ENCODE data around the gene CLIP4. TPM values are rescaled to one million over a fixed set of nuclear protein-coding genes. Genes with fewer than 3 reads are reported as not detected.

CLIP4 gene
- polyA plus RNA-seq, 1 donor, result 4.3 TPM

DNA sequence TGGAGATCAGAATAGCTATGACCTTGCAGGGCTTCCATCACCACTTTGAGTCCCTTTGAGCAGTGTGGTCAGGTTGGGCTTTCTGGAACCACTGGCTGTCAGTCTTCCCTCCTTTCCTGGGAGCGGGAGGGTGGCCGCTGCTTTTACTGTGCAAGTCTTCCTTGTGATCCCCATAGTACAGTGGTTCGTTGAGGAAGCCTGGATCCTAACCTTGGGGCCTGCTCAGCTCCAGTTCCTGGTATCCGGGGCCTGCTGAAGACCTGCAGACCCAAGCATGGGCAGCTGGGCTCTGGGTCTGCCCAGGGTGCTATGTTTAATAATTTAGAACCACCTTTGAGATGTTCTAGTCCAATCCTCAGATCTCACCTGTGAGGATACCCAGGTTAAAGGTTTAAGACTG, 104.2 kb downstream of the CLIP4 start:
- Histone ChIP-seq H3K9me3 (ENCODE audit: control insufficient read depth, low read depth, low read length) (no peaks in the 10 kb centered on the region), H3K27ac (ENCODE audit: low read length) (no peak overlapping the region), H3K27me3 (ENCODE audit: control insufficient read depth, insufficient read depth, low read length) (peaks cover 3% of the 10 kb centered on the region), H3K4me3 (ENCODE audit: low read length) (no peak overlapping the region), H3K36me3 (ENCODE audit: control insufficient read depth, insufficient read depth, low read length) (no peaks in the 10 kb centered on the region), H3K4me1 (ENCODE audit: control insufficient read depth, insufficient read depth, low read length) (no peaks in the 10 kb centered on the region)
- DNase-seq, result no peak
- no CpG with 5 or more reads among the region's 4 CpGs for WGBS (ENCODE audit: insufficient coverage, low lambda C conversion rate)

DNA sequence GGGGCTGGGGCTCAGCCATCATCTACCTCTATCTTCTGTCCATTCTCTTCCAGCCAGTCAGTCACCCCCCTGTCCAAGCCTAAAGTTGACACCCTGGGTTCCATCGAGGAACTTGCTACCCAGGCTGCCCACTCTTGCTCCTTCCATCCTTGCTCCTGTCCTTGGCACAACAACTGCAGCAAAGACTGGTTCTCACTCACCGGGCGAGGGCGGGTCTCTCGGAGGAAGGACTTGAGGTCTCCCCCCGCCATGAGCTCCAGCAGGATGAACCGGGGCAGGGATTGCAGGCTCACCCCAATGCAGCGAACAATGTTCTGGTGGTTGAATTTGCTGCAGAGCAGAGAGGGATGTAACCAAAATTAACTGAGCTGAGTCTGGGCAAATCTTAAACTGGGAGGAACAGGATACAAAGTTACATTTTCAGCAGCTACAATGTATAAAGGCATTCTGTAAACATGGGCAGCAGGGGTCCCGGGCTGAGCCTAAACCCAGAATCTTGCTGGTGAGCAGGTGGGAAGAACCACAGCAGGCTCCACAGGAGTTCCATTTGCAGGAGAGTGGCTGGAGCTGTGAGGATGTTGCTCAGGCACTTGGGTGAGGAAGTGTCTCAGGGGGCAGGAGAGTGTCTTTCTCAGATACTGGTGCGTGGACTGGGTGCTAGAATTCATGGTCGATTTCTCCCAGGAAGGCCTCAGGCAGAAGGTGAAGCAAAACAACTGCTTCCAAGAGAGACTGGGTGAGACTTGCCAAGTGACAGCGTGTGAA, 105.5 kb downstream of the CLIP4 start:
- H3K9me3 ChIP-seq (ENCODE audit: control insufficient read depth, low read depth, low read length), result no peaks in the 10 kb centered on the region
- H3K27ac ChIP-seq (ENCODE audit: low read length), result no peak overlapping the region
- DNase-seq, result no peak
- no CpG with 5 or more reads among the region's 12 CpGs for WGBS (ENCODE audit: insufficient coverage, low lambda C conversion rate)
- H3K36me3 ChIP-seq (ENCODE audit: control insufficient read depth, insufficient read depth, low read length), result no peaks in the 10 kb centered on the region
- H3K27me3 ChIP-seq (ENCODE audit: control insufficient read depth, insufficient read depth, low read length), result peaks cover 3% of the 10 kb centered on the region
- no peak overlapping the region for H3K4me3 ChIP-seq (ENCODE audit: low read length)
- no peaks in the 10 kb centered on the region for H3K4me1 ChIP-seq (ENCODE audit: control insufficient read depth, insufficient read depth, low read length)

DNA sequence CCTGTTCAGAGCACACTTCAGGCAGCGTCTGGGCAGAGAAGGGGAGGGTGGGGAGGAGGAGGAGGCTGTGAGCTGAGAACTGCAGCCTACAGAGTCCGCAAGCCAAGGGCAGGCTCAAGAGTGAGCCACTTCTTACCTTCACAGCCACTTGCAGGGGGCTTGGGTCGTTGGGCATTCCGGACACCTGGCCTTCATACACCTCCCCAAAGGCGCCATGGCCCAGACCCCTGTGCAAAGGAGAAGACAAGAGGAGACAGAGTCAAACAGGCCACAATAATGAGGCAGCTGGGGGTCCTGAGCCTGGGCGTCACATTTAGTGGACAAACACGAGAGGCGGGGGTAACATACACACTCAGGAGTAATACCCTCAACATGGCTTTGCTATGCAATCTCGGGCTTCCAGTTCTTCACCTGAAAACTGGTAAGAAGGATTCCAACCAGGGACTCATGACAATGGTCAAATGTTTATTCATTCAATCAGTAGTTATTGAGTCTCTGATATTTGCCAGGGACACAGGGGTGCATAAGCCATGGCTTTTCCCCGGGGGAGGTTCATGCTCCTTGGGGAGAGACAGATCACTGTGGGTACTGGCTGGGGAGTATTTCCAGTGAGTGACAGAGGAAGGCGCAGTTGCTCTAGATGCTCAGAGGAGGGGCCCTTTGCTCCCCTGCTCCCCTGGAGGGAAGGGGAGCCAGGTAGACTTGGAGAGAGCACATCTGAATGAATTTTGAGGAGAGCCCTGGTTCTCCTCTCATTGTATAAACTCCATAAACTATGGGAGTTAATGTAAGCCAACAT, 107.4 kb downstream of the CLIP4 start:
- Histone ChIP-seq H3K9me3 (ENCODE audit: control insufficient read depth, low read depth, low read length) (no peaks in the 10 kb centered on the region), H3K27me3 (ENCODE audit: control insufficient read depth, insufficient read depth, low read length) (peaks cover 3% of the 10 kb centered on the region), H3K36me3 (ENCODE audit: control insufficient read depth, insufficient read depth, low read length) (no peaks in the 10 kb centered on the region), H3K4me3 (ENCODE audit: low read length) (no peak overlapping the region), H3K27ac (ENCODE audit: low read length) (no peak overlapping the region), H3K4me1 (ENCODE audit: control insufficient read depth, insufficient read depth, low read length) (no peaks in the 10 kb centered on the region)
- no CpG with 5 or more reads among the region's 11 CpGs for WGBS (ENCODE audit: insufficient coverage, low lambda C conversion rate)
- no peak for DNase-seq

DNA sequence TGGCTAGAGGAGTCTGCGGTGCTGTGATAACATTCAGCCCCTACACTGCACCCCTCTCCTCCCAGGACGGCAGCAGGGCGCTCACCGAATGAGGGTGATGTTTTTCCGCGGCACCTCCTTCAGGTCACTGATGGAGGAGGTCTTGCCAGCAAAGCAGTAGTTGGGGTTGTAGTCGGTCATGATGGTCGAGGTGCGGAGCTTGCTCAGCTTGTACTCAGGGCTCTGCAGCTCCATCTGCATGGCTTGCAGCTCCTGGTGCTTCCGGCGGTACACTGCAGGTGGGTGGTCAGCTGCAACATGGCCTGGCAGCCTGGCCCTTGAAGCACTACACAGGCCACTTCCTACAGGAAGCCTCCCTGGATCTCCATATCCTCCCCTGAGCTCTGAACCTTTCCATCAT, 108.0 kb downstream of the CLIP4 start:
- no peaks in the 10 kb centered on the region for H3K36me3 ChIP-seq (ENCODE audit: control insufficient read depth, insufficient read depth, low read length)
- H3K4me3 ChIP-seq (ENCODE audit: low read length), result no peak overlapping the region
- H3K27me3 ChIP-seq (ENCODE audit: control insufficient read depth, insufficient read depth, low read length), result no peaks in the 10 kb centered on the region
- no peak for DNase-seq
- WGBS (ENCODE audit: insufficient coverage, low lambda C conversion rate), result no CpG with 5 or more reads among the region's 11 CpGs
- no peaks in the 10 kb centered on the region for H3K9me3 ChIP-seq (ENCODE audit: control insufficient read depth, low read depth, low read length)
- no peak overlapping the region for H3K27ac ChIP-seq (ENCODE audit: low read length)
- H3K4me1 ChIP-seq (ENCODE audit: control insufficient read depth, insufficient read depth, low read length), result no peaks in the 10 kb centered on the region

DNA sequence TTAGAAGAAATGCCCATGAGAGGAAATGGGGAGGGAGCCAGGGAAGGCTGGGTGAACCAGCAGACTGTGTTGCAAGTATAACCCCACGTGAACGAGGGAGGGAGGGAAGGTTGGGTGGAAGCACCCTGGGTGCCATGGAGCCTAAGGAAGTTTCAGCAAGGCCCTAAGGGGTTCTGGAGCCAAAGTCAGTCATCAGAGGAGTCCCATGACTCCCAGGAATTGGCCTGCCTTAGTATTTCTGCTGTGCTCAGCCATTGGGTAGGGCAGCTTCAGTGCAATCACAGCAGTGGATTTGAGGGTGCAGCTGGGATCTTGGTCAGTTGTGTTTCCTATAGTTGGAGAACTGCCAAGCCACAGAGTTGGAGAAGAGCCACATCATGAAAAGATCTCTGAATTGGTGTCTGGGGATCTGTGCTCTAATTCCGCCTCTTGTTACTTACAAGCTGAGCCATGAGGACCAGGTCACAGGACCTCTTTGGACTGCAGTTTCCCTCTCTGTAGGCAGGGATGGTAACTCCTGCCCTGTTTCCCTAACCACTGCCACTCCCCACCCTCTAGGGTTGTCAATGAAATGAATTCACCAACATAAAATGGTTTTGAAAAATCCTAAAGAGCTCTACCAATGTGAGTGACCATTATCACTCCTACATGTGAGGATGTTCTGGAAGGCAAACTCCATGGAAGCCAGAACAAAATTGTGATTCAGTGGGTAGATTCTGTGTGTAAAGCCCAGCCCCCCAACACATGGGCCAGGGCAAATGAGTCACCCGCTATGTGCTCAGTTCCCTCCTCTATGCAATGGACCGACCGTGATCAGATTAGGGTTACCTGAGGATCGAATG, 108.9 kb downstream of the CLIP4 start:
- H3K9me3 ChIP-seq (ENCODE audit: control insufficient read depth, low read depth, low read length), result no peaks in the 10 kb centered on the region
- WGBS (ENCODE audit: insufficient coverage, low lambda C conversion rate), result 71% methylated on average over 1 of the region's 7 CpGs
- no peaks in the 10 kb centered on the region for H3K4me1 ChIP-seq (ENCODE audit: control insufficient read depth, insufficient read depth, low read length)
- no peaks in the 10 kb centered on the region for H3K27me3 ChIP-seq (ENCODE audit: control insufficient read depth, insufficient read depth, low read length)
- H3K4me3 ChIP-seq (ENCODE audit: low read length), result no peak overlapping the region
- H3K36me3 ChIP-seq (ENCODE audit: control insufficient read depth, insufficient read depth, low read length), result no peaks in the 10 kb centered on the region
- peak; percentile 9 to 17 for DNase-seq
- H3K27ac ChIP-seq (ENCODE audit: low read length), result no peak overlapping the region

DNA sequence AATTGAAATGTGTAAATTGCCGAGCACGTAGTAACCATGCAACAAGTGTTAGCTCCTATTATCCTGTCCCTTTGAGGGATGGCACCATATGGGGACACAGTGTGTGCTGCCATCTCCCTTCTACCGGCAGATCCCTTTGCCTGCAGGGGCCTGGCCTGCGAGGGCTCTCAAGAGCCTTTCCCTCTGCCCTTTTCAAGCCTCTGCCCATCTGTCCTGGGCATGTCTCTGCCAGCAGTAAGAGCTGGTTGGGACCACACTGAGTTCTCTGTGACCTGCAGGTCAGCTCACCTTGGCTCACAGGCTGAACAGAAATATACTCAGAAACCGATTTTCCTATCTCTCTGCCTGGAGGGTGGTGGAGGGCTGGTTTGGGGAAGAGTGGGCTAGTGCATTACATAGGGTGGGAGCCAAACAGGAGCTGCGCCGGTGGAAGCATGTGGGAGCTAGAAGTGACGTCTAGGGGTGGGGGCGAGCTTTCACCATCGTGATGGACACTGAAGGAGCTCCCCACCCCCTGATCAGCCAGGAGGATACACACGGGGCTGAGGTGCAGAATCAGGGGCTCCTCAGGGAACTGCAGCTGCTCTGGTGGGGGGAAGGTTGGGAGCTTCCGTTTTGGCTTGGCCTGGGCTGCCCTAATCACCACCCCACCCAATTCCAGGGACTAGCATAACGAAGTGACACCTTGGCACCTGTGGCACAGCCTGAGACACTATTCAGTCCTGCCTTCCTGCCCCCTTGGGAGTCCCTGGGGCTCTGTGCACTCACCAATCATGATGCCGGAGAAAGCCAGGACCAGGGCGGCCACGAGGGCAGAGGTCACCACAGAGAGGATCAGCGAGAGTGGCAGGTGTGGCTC, 109.7 kb downstream of the CLIP4 start:
- H3K27me3 ChIP-seq (ENCODE audit: control insufficient read depth, insufficient read depth, low read length), result peaks cover 3% of the 10 kb centered on the region
- no peak overlapping the region for H3K4me3 ChIP-seq (ENCODE audit: low read length)
- no peak for DNase-seq
- no peaks in the 10 kb centered on the region for H3K4me1 ChIP-seq (ENCODE audit: control insufficient read depth, insufficient read depth, low read length)
- H3K9me3 ChIP-seq (ENCODE audit: control insufficient read depth, low read depth, low read length), result no peaks in the 10 kb centered on the region
- H3K36me3 ChIP-seq (ENCODE audit: control insufficient read depth, insufficient read depth, low read length), result no peaks in the 10 kb centered on the region
- H3K27ac ChIP-seq (ENCODE audit: low read length), result no peak overlapping the region
- no CpG with 5 or more reads among the region's 17 CpGs for WGBS (ENCODE audit: insufficient coverage, low lambda C conversion rate)

DNA sequence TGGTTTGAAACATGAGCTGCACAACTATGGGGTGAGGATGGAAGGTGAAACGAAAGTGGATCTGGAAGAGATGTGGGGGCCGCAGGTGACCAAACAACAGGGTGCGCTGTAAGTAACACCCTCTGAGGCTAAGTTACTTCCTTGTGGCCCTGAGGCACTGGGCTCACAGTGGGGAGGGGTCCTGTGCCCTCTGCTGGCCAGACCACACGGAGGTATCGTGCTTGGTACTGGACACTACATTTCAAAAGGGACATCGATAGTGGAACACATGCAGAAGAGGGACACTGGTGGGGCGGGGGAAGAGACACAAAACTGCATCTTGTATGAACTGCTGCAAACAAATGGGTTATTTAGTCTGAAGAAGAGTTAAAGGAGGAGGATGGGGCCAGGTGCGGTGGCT, 110.6 kb downstream of the CLIP4 start:
- H3K9me3 ChIP-seq (ENCODE audit: control insufficient read depth, low read depth, low read length), result no peaks in the 10 kb centered on the region
- H3K27me3 ChIP-seq (ENCODE audit: control insufficient read depth, insufficient read depth, low read length), result peaks cover 3% of the 10 kb centered on the region
- no peaks in the 10 kb centered on the region for H3K4me1 ChIP-seq (ENCODE audit: control insufficient read depth, insufficient read depth, low read length)
- DNase-seq, result no peak
- no peak overlapping the region for H3K27ac ChIP-seq (ENCODE audit: low read length)
- no CpG with 5 or more reads among the region's 8 CpGs for WGBS (ENCODE audit: insufficient coverage, low lambda C conversion rate)
- H3K4me3 ChIP-seq (ENCODE audit: low read length), result no peak overlapping the region
- H3K36me3 ChIP-seq (ENCODE audit: control insufficient read depth, insufficient read depth, low read length), result no peaks in the 10 kb centered on the region

DNA sequence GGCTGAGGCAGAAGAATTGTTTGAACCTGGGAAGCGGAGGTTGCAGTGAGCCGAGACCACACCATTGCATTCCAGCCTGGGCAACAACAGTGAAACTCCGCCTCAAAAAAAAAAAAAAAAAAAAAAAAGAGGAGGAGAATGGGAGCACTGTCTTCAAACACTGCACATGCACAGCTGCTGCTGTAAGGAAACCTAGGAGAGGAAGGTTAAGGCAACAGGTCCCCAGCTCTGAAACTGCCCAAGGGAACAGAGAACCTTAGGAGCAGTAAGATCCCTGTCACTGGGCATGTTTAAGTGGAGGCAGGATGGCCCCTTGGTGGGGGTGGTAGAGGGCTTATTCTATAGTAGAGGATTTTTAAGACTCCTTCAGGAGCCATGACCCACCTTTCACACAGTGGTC, 111.2 kb downstream of the CLIP4 start:
- no peak overlapping the region for H3K4me3 ChIP-seq (ENCODE audit: low read length)
- DNase-seq, result no peak
- H3K9me3 ChIP-seq (ENCODE audit: control insufficient read depth, low read depth, low read length), result no peaks in the 10 kb centered on the region
- H3K36me3 ChIP-seq (ENCODE audit: control insufficient read depth, insufficient read depth, low read length), result no peaks in the 10 kb centered on the region
- H3K4me1 ChIP-seq (ENCODE audit: control insufficient read depth, insufficient read depth, low read length), result no peaks in the 10 kb centered on the region
- H3K27me3 ChIP-seq (ENCODE audit: control insufficient read depth, insufficient read depth, low read length), result peaks cover 3% of the 10 kb centered on the region
- no CpG with 5 or more reads among the region's 3 CpGs for WGBS (ENCODE audit: insufficient coverage, low lambda C conversion rate)
- no peak overlapping the region for H3K27ac ChIP-seq (ENCODE audit: low read length)

DNA sequence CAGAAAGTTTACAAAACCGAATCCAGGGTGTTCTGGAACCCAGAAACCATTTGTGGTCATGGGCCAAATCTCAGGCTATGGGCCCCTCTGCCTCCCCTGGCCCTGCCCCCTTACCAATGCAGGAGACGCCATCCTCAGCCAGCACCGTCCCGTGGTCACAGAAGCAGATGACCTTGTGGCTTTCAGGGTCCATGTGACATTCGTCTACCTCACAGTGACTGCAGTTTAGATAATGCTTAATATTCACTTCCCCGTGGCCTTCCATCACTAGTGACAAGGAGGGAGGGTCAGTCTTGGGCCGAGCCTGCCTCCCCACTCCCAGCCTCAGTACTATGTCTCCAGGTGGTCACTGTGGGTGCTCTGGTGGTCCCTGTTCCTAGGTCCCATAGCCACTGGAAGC, 111.6 kb downstream of the CLIP4 start:
- peaks cover 3% of the 10 kb centered on the region for H3K27me3 ChIP-seq (ENCODE audit: control insufficient read depth, insufficient read depth, low read length)
- no peak for DNase-seq
- WGBS (ENCODE audit: insufficient coverage, low lambda C conversion rate), result no CpG with 5 or more reads among the region's 7 CpGs
- no peaks in the 10 kb centered on the region for H3K9me3 ChIP-seq (ENCODE audit: control insufficient read depth, low read depth, low read length)
- H3K4me3 ChIP-seq (ENCODE audit: low read length), result no peak overlapping the region
- H3K27ac ChIP-seq (ENCODE audit: low read length), result no peak overlapping the region
- no peaks in the 10 kb centered on the region for H3K4me1 ChIP-seq (ENCODE audit: control insufficient read depth, insufficient read depth, low read length)
- H3K36me3 ChIP-seq (ENCODE audit: control insufficient read depth, insufficient read depth, low read length), result no peaks in the 10 kb centered on the region

Data from large intestine (tissue), 3 donors.